ENCODE results near the gene DNAJC10.
A peak's percentile ranks its signal among the peaks of the same experiment; 100 is the strongest.
"Not testable (repeated sequence)": the region's sequence is repeated elsewhere in the genome, so short reads cannot be mapped to it uniquely, and the experiment has no call there.

DNAJC10 gene

GRCh38 chr2:182715892-182716649 lies at the start of gene DNAJC10:
Gene DNAJC10 (plus strand): TSS chr2:182716257. CDS start chr2:182718087, 1,830 bp downstream.
- peak; percentile 91 for DNase-seq

- DNase-seq: no peak
Measured at GRCh38 chr2:182666674-182667314, 49.3 kb upstream of the DNAJC10 start.

DNA sequence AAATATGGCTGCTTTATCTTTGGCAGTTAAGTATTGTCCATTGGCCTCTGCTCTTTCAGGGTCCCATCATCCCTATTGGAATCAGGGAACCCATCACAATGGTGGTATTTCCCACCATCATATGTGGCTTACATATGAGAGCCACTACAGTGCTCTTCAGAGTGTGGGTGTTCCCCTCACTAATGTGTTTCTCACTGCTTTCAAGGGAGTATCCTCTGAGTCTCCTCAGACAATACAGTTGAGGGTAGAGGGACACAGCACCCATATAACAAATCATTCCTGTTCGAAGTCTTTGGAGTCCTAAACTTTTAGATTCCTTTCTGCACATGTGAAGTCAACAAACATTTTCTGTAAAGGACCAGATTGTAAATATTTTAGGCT lies 48.8 kb upstream of the DNAJC10 start:
- no peak for DNase-seq

DNA sequence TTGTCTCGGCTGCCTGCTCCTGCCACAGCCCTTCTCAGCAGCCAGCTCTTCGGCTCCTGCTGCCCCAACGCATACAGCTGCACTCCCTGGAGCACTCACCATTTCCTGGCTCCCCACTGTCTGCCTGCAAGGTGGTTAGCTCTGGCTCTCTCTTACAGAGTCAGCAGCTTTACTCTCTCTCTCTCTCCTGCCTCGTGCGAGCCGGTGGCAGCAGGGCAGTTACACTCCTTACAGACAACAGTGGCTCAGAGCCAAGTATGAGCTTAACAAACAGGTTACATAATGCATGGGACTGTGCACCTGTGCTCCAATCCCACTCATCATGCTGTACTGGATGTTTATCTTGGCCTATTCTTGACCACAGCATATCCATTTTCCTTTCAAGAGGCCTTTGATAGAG lies 47.4 kb upstream of the DNAJC10 start:
- no peak for DNase-seq

GRCh38 chr2:182672466-182673165 lies 43.4 kb upstream of the DNAJC10 start:
- DNase-seq: no peak

DNA sequence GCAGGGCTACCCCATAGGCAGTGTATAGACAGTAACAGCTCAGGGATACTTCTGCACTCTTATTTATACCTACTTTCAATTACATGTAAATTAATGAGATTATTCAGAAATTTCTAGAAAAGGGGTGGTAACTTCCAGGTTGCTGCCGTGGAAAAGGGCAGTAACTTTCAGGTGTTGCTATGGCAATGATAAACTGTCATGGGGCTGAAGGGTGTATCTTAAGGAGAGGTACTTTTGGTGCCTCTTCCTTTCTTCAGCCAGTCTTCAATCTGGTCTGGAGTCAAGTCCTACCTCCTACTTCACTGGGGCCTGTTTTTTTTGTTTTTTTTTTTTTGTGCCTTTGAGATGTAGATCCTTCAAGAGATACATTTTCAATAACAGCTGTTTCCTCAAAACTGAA lies 35.2 kb upstream of the DNAJC10 start:
- no peak for DNase-seq

GRCh38 chr2:182682210-182682609 lies 33.8 kb upstream of the DNAJC10 start:
- DNase-seq: no peak

DNA sequence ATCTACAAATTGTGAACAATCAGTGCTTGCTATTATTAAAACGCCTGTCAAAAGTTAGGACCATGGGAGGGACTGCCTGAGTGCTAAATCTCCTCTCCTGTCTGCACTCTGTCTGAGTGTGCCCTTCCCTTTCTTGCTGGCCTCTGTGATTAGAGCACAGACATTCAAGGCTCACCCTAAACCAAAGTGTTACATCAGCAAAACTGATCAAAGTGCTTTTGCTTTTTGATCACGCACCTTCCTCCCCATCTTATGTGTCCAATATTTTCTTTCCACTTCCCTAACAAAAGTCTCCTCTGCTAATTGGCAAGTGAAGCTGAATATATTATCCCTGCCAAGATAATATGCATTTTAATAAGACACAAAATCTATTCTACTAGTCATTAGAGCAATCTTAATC lies 30.5 kb upstream of the DNAJC10 start:
- no peak for DNase-seq

DNA sequence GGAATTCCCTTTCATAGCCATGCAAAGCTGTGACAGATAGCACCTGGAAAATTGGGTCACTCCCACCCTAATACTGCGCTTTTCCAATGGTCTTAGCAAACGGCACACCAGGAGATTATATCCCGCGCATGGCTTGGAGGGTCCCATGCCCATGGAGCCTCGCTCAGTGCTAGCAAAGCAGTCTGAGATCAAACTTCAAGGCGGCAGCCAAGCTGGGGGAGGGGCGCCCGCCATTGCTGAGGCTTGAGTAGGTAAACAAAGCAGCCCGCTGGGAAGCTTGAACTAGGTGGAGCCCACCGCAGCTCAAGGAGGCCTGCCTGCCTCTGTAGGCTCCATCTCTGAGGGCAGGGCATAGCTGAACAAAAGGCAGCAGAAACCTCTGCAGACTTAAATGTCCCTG lies 29.3 kb upstream of the DNAJC10 start:
- DNase-seq: not testable (repeated sequence)

DNA sequence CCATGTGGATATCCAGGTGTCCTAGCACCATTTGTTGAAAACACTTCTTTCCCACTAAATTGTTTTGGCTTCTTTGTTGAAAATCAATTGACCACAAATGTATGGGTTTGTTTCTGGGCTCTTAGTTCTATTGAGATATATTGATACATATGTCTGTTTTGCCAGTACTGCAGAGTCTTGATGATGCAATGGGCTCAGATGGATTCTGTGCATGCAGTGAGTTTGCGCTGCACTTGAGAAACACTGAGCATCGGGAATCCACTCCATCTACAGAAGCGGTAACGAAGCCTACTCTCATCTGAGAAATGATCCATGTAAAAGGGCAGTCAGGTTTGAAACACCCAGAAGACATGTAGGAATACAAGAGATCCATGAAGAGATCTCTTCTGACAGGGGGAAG lies 21.9 kb upstream of the DNAJC10 start:
- no peak for DNase-seq

GRCh38 chr2:182695776-182696175 lies 20.3 kb upstream of the DNAJC10 start:
- no peak for DNase-seq

DNA sequence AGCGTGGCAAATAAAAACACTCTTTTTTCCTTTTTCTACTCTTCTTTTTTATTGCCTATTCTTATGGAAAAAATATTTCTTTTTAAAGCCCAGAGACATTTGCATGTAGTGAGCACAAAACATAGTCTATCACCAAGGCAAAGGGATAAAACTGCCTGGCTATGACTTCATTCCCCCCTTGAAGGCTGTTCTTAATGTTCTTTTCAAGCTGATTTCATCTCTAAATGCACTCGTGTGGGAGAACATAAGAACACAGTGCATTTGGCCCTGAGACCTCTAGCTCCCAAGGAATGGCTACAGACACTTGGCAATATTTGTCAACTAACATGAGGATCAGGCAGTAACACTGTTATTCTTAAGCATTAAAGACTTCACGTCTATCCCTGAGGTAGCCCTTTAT lies 17.4 kb upstream of the DNAJC10 start:
- no peak for DNase-seq

DNA sequence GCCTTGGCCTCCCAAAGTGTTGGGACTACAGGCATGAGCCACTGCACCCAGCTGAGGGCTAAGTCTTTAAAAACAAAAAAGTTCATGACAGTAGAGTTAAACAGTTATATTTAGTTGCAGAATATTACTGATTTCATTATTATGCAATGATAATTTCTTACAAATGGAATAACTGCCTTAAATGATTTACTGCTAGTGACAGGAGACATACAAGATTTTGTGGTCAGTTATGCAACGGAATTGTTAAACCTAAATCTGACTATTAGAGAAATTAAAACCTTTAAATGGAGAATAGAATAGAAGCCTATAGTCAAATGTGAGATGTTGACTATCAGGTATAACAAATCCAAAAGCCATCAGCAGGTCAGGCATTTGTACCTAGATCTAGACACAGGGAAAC lies 10.3 kb upstream of the DNAJC10 start:
- no peak for DNase-seq

DNA sequence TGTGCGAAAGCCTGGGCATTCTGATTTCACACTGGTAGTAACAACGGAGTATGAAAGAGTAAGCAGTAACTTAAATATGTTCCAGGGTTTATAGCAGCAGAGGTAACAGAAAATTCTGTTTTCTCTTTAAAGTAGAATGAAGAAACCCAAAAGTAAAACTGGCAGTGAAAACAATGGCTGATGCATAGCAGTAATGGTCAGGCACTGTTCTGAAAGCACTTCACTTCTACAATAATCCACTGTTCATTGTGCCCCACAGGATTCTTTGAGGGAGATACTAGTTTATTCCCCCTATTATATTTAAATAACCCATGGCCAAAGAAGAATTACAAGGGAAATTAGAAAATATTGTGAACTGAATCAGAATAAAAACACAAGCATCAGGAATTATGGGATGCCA lies 9.3 kb upstream of the DNAJC10 start:
- DNase-seq: no peak

GRCh38 chr2:182713601-182714000 lies 2.5 kb upstream of the DNAJC10 start:
- no peak for DNase-seq

DNA sequence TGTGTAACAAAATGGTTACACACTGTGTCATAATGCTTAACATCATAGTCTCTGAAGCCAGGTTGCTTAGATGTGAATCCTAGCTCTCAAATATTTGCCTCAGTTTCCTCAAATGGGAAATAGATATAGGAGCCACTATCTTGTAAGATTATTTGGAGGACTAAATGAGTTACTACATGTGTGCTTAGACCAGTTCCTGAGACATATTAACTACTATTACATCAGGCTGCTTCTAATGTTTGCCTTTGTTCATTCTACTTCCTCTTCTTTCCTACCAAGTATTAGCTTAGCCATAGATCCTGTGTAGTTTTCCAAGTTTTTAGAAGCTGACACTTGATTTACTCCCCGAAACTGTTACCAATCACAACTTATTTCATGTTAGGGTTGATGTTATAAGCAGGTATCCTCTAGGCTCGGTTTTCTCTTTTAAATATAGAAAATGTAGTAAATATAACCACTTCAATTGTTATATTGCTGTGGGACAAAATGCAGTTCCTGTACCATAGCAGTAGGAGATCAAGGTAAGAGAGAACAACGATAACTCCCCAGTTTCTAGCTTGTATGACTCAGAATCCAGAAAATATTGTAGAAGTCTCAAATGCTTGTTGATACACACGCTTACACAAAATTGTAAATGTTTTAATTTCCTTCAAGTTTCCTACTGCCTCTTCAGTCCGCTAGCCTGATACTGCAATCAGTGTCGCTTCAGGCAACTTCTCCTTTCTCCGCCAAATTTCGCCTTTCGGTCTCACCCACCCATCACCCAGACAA lies 751 bp upstream of the DNAJC10 start:
- no peak for DNase-seq

DNA sequence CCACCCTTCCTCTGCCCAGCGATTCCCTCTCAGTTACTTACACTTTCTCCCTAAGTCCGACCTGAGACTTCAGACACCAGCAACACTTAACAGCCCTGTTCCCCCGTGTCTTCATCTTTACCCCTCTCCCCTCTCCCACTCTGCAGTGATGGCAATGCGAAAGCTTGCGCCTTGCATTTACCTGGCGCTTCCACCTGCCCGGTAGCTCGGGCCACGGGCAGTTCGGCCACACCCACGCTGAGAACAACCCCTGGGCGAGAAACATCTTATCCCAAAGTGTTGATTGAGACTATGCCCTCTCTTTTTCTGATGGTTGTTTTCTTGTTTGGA lies 558 bp downstream of the DNAJC10 start:
- peak; percentile 54 for DNase-seq

DNA sequence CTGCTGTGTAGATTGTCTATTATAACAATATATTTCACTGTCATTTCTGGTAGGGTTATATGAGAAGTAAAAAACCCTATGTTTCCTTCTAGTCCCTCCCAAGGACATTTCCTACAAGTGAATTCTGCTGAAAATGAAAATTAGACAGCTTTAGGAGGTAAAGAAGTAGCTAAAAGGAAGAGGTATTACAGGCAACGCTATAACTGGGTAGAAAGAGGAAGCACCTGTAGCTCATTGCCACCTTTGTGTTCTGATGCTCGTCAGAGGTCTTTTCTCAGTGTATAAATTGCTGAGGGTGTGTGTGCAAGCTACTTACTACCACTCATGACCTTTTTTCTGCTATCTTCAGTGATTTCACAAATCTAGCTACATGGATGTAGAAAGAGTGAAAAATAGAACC lies 1.4 kb downstream of the DNAJC10 start:
- DNase-seq: no peak

DNA sequence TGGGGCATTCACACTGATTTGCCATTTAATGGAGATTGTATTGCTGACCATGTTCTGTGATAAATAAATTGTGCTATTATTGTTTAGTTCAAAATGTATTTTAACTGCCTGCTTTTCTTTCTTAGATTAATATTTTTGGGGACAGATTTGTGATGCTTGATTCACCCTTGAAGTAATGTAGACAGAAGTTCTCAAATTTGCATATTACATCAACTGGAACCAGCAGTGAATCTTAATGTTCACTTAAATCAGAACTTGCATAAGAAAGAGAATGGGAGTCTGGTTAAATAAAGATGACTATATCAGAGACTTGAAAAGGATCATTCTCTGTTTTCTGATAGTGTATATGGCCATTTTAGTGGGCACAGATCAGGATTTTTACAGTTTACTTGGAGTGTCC lies 1.8 kb downstream of the DNAJC10 start:
- DNase-seq: no peak

- no peak for DNase-seq
Measured at GRCh38 chr2:182718459-182718858, 2.4 kb downstream of the DNAJC10 start.

DNA sequence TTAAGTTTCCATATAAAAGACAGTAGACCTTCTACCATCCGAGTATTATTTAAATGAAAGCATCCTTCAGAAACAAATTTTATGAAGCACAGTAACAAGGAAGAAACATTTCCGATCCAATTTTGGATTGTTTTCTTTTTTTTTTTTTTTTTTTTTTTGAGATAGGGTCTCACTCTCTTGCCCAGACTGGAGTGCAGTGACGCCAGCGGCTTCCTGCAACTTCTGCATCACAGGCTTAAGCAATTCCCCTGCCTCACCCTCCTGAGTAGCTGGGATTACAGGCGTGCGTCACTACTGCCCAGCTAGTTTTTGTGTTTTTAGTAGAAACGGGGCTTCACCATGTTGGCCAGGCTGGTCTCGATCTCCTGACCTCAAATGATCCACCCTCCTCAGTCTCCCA lies 3.1 kb downstream of the DNAJC10 start:
- not testable (repeated sequence) for DNase-seq

- no peak for DNase-seq
Measured at GRCh38 chr2:182724656-182725055, 8.6 kb downstream of the DNAJC10 start.

GRCh38 chr2:182726473-182726872 lies 10.4 kb downstream of the DNAJC10 start:
- no peak for DNase-seq

DNA sequence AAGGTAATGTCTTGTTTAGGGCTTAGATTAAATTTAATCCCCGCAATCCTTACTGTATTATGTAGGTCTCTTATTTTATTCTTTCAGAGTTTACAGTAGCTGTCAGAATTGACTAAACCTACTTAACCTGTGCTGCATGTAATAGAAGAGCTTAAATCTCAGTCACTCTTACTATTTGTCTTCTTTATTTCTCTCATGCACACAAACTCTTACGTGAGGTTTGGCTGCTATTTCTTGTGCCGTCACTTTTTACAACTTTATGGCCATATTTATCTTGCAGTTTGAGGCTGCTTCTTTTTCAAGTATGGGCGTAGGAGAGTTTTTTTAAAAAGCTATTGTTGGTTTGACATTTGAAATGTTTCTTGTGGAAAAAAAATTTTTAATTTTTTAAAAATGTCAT lies 12.0 kb downstream of the DNAJC10 start:
- DNase-seq: no peak

Measured in activated CD8-positive, alpha-beta memory T cell treated with anti-CD3 and anti-CD28 coated beads, Interleukin-2, amount 50 U/mL, for 48 hours (primary cell).